SK-N-MC (cell line): ENCODE results near the gene KRTAP5-3.
"Not testable (repeated sequence)": the region's sequence is repeated elsewhere in the genome, so short reads cannot be mapped to it uniquely, and the experiment has no call there.

ENCODE experiments used
- DNase-seq: peaks from one replicate; pipeline ENCODE4 v3.0.0-alpha.2; 2011; ENCODE audit warnings: low read depth, low spot score
- H3K27ac ChIP-seq: fragments of 200-600 bp; sonication (generic); 2 replicates; pipeline ENCODE4 v1.5.1; 2016; ENCODE audit warnings: mixed run types
- H3K36me3 ChIP-seq: fragments of 200-600 bp; sonication (generic); 2 replicates; pipeline ENCODE4 v1.6.1; 2017; ENCODE audit warnings: antibody characterized with exemption, low read length, mixed read lengths; ENCODE audit not compliant: insufficient read depth
- H3K4me3 ChIP-seq: fragments of 200-600 bp; sonication (generic); 2 replicates; pipeline ENCODE4 v1.5.1; 2016
- H3K9ac ChIP-seq: fragments of 200-600 bp; sonication (generic); 2 replicates; pipeline ENCODE4 v1.8.0; 2017; ENCODE audit warnings: mixed run types, mixed read lengths; ENCODE audit not compliant: insufficient read length
- H3K9me3 ChIP-seq: fragments of 200-600 bp; sonication (generic); 2 replicates; pipeline ENCODE4 v1.6.1; 2017; ENCODE audit warnings: low read depth, mild to moderate bottlenecking, antibody characterized with exemption, low read length, moderate library complexity, mixed read lengths
- EZH2 ChIP-seq: fragments of 200-600 bp; sonication (generic); IDR thresholded peaks from one replicate; pipeline ENCODE4 v1.6.1; 2017; ENCODE audit warnings: antibody characterized with exemption
- FOXP2 ChIP-seq: optimal IDR thresholded peaks from 2 replicates; pipeline ENCODE3; 2011; ENCODE audit warnings: mild to moderate bottlenecking, moderate library complexity; ENCODE audit not compliant: insufficient read depth; ENCODE audit errors: extremely low read length, control extremely low read depth
- POLR2AphosphoS5 ChIP-seq: IDR thresholded peaks from 2 replicates; pipeline ENCODE4 v1.6.1; 2012; ENCODE audit warnings: mild to moderate bottlenecking, low read depth, low read length, borderline replicate concordance

KRTAP5-3 gene

GRCh38 chr11:1652442-1652770 lies 44.1 kb upstream of the KRTAP5-3 start:
- TF ChIP-seq EZH2 (no peak), POLR2AphosphoS5 (no peak), FOXP2 (no peak)
- H3K4me3 ChIP-seq, result no peak overlapping the region
- H3K27ac ChIP-seq, result no peak overlapping the region
- no peaks in the 10 kb centered on the region for H3K36me3 ChIP-seq
- DNase-seq, result no peak
- no peak overlapping the region for H3K9ac ChIP-seq
- H3K9me3 ChIP-seq, result no peaks in the 10 kb centered on the region

GRCh38 chr11:1652026-1652425 lies 43.8 kb upstream of the KRTAP5-3 start:
- H3K9ac ChIP-seq, result no peak overlapping the region
- no peak overlapping the region for H3K4me3 ChIP-seq
- no peak for DNase-seq
- H3K9me3 ChIP-seq, result no peaks in the 10 kb centered on the region
- TF ChIP-seq EZH2 (no peak), FOXP2 (no peak), POLR2AphosphoS5 (no peak)
- no peaks in the 10 kb centered on the region for H3K36me3 ChIP-seq
- no peak overlapping the region for H3K27ac ChIP-seq

GRCh38 chr11:1651411-1651980 lies 43.2 kb upstream of the KRTAP5-3 start:
- no peak overlapping the region for H3K27ac ChIP-seq
- no peaks in the 10 kb centered on the region for H3K36me3 ChIP-seq
- no peak overlapping the region for H3K9ac ChIP-seq
- TF ChIP-seq POLR2AphosphoS5 (no peak), EZH2 (no peak), FOXP2 (no peak)
- DNase-seq, result no peak
- no peak overlapping the region for H3K4me3 ChIP-seq
- no peaks in the 10 kb centered on the region for H3K9me3 ChIP-seq

- H3K9me3 ChIP-seq, result no peaks in the 10 kb centered on the region
- TF ChIP-seq POLR2AphosphoS5 (no peak), EZH2 (no peak), FOXP2 (no peak)
Observed at GRCh38 chr11:1650918-1651262, 42.6 kb upstream of the KRTAP5-3 start.

GRCh38 chr11:1650034-1650917 lies 42.0 kb upstream of the KRTAP5-3 start:
- no peaks in the 10 kb centered on the region for H3K9me3 ChIP-seq
- H3K27ac ChIP-seq, result no peak overlapping the region
- no peak overlapping the region for H3K9ac ChIP-seq
- no peak for TF ChIP-seq FOXP2
- TF ChIP-seq EZH2, result no peak
- TF ChIP-seq POLR2AphosphoS5, result no peak
- no peak for DNase-seq
- no peak overlapping the region for H3K4me3 ChIP-seq
- no peaks in the 10 kb centered on the region for H3K36me3 ChIP-seq

More at GRCh38 chr11:1650918-1651262, 42.6 kb upstream of the KRTAP5-3 start:
- H3K27ac ChIP-seq, result no peak overlapping the region
- H3K9ac ChIP-seq, result no peak overlapping the region
- H3K36me3 ChIP-seq, result no peaks in the 10 kb centered on the region
- H3K4me3 ChIP-seq, result no peak overlapping the region
- no peak for DNase-seq

GRCh38 chr11:1648653-1649420 lies 40.6 kb upstream of the KRTAP5-3 start:
- TF ChIP-seq FOXP2 (no peak), POLR2AphosphoS5 (no peak), EZH2 (no peak)
- H3K9me3 ChIP-seq, result no peaks in the 10 kb centered on the region
- H3K27ac ChIP-seq, result no peak overlapping the region
- no peaks in the 10 kb centered on the region for H3K36me3 ChIP-seq
- H3K4me3 ChIP-seq, result no peak overlapping the region
- DNase-seq, result no peak
- H3K9ac ChIP-seq, result no peak overlapping the region

- Histone ChIP-seq H3K4me3 (no peak overlapping the region), H3K27ac (no peak overlapping the region), H3K9me3 (no peaks in the 10 kb centered on the region), H3K9ac (no peak overlapping the region), H3K36me3 (no peaks in the 10 kb centered on the region)
- DNase-seq, result no peak
- TF ChIP-seq FOXP2 (no peak), POLR2AphosphoS5 (no peak), EZH2 (no peak)
Observed at GRCh38 chr11:1647901-1648652, 39.8 kb upstream of the KRTAP5-3 start.

GRCh38 chr11:1646540-1646939 lies 38.3 kb upstream of the KRTAP5-3 start:
- not testable (repeated sequence) for H3K27ac ChIP-seq, H3K9ac ChIP-seq, H3K36me3 ChIP-seq, H3K4me3 ChIP-seq, H3K9me3 ChIP-seq, DNase-seq
